GM18519 (cell line): Measurements from ENCODE around the gene FPGS.
"Not testable (repeated sequence)": the region's sequence is repeated elsewhere in the genome, so short reads cannot be mapped to it uniquely, and the experiment has no call there.

Experiments
- ATAC-seq: cut with Tn5 transposase; IDR thresholded peaks from one replicate; pipeline ENCODE4 v1.9.1; 2021; ENCODE audit warnings: mild to moderate bottlenecking, moderate library complexity; ENCODE audit not compliant: unreplicated experiment, low FRiP score

The FPGS gene, protein sequence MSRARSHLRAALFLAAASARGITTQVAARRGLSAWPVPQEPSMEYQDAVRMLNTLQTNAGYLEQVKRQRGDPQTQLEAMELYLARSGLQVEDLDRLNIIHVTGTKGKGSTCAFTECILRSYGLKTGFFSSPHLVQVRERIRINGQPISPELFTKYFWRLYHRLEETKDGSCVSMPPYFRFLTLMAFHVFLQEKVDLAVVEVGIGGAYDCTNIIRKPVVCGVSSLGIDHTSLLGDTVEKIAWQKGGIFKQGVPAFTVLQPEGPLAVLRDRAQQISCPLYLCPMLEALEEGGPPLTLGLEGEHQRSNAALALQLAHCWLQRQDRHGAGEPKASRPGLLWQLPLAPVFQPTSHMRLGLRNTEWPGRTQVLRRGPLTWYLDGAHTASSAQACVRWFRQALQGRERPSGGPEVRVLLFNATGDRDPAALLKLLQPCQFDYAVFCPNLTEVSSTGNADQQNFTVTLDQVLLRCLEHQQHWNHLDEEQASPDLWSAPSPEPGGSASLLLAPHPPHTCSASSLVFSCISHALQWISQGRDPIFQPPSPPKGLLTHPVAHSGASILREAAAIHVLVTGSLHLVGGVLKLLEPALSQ

GRCh38 chr9:127802576-127803443, at the start of gene FPGS:
Gene FPGS (plus strand): TSS chr9:127802882. CDS start chr9:127802925, 43 bp downstream.
- ATAC-seq = peak; percentile 65

DNA sequence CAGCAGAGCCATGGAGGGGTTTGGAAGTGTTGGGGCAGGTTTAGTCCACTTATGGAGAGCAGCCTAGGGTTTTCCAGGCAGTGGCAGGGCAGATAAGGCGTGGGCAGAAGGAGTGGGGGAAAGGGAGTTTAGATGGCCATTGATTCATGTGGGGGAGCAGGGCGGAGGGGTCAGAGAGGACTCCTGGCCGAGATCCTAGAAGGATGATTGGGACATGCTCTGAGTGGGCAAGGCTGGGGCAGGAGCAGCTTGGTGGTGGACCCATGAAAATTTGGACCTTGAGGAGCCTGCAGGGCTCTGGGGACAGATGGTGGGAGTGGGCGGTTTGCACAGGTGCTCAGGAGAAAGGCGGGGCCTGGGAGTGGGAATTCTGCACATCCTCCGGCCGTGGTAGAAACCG, 49.5 kb upstream of the FPGS start:
- ATAC-seq = no peak

GRCh38 chr9:127753622-127754021, 49.1 kb upstream of the FPGS start:
- ATAC-seq = no peak

DNA sequence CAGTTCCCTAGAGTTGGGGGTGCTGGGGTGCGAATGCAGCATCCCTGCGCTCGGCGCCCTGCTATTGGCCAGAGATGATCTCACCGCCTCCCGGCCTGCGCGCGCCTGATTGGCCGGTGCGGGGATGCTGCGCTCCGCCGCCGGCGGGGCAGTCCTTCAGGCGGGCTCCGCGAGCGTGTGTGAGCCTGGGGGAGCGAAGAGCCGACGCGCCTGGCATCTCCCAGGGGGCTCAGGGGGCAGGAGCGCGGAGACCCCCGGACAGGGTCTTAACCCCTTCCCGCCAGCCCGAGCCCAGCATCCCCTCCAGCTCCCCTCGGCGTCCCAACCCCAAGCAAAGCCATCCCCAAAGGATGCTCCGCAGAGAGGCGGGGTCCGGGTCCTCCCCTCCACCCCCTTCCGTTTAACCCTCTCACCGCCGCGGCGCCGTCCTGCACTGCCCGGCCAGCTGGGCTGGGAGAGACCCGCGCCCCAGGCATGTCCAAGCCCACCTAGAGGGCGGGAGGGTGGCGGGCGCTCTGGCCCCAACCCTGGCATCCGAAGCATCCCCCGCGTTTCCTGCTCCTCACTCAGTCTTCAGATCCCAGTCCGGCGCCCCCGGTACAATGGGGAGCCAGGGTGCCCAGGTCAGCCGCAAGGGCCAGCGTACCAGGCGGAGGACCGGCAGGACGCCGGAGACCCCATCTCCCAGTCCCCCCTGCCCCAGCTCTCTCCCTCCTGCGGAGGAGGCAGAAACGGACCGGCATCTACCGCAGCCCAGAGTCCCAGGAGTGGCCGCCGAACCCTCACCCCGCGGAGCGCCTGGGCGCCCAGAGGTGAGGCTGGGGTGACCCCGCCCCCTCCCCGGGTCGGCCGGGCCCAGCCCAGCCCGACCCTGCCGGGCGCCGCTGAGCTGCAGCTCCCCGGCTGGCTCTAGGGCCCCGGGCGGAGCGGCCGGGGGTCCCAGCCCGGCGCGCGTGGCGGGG, 48.3 kb upstream of the FPGS start:
- no peak for ATAC-seq

- no peak for ATAC-seq
Measured at GRCh38 chr9:127755061-127756060, 47.3 kb upstream of the FPGS start.

DNA sequence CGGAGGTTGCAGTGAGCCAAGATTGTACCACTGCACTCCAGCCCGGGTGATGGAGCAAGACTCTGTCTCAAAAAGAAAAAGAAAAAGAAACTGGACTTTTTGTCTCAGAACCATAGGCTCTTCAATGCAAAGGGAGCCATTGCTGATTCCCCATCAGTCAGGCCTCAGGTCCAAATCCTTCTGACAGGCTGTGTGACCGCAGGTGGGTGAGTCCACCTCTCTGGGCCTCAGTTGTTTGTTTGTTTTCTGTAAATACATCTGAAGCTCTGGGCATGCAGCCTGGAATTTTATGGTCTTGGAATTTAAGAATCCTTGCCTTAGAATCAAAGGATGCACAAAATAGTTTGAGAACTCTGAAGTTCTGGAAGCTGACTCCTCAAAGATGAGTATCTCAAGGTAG, 46.4 kb upstream of the FPGS start:
- ATAC-seq = no peak

DNA sequence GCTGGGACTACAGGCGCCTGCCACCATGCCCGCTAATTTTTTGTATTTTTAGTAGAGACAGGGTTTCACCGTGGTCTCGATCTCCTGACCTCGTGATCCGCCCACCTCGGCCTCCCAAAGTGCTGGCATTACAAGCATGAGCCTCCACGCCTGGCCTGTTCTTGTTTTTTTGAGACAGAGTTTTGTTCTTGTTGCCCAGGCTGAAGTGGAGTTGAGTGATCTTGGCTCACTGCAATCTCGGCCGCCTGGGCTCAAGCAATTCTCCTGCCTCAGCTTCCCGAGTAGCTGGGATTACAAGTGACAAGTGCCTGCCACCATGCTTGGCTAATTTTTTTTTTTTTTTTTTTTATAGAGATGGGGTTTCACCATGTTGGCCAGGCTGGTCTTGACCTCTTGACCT, 45.9 kb upstream of the FPGS start:
- ATAC-seq = not testable (repeated sequence)

- ATAC-seq = no peak
Measured at GRCh38 chr9:127758843-127759242, 43.8 kb upstream of the FPGS start.

- ATAC-seq = no peak
Measured at GRCh38 chr9:127761061-127761460, 41.6 kb upstream of the FPGS start.

DNA sequence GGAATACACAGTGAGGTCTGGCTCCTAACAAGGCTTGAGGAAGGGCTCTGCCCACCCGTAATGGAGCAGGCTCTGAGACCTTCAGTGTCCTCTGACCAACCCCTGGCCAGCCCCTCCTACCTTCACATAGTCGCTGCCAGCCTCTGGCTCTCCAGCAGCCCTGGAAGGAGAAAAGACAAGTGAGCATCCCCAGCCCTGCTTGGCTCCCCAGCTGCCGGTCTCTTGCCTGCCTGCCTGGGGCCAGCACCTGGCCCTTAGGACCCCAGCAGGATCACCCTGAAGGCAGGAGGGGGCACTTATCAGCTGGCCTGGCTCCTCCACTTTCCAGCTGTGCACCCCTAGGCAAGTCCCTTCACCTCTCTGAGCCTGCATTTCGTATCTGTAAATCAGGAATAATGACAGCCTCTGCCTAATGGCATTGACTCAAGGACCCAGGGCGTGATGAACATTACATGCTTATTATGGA, 41.2 kb upstream of the FPGS start:
- no peak for ATAC-seq

GRCh38 chr9:127762111-127762676, 40.5 kb upstream of the FPGS start:
- ATAC-seq = no peak

DNA sequence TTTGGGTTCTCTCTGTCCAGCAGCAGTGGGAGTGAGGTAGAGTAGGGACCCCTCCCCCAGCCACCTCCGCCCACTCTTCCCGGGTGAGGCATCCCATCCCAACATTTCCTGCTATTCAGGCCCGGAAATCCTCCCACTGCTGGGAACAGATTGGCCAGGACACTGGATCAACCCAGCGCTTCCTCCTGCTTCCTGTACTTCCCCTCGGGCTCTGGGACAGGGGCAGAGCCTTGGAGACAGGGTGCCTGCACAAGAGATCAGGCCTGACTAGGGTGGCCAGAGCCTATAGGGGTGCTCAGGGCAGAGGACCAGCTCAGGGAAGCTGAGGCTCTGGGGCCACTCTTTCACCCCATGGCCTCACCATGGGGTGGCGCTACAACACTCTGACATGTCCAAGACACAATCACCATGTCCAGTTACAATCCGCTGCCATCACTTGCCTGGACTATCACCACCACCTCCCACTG, 38.7 kb upstream of the FPGS start:
- no peak for ATAC-seq

- ATAC-seq = no peak
Measured at GRCh38 chr9:127765418-127765817, 37.3 kb upstream of the FPGS start.

GRCh38 chr9:127767410-127767809, 35.3 kb upstream of the FPGS start:
- ATAC-seq = no peak

DNA sequence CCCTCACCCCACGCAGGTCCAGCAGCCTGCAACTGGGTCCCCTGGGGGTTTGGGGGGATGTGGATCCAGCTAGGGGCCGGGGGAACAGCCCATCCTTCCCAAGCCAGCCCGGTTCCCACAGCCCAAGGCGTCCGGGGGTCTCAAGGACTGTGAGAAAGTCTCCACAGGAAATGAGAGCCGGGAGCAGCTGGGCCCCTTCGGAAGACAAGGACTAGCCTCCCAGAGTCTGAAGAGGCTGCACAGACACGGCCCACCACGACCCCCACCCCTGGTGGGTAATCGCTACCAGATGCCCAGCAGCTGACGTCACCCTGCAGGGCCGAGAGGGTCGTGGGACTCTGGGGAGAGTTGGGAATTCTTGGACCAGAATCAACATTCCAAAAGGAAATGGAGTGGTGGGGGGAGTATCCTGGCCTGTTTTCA, 34.8 kb upstream of the FPGS start:
- no peak for ATAC-seq

- no peak for ATAC-seq
Measured at GRCh38 chr9:127768698-127769097, 34.0 kb upstream of the FPGS start.

- ATAC-seq = no peak
Measured at GRCh38 chr9:127769101-127769500, 33.6 kb upstream of the FPGS start.

DNA sequence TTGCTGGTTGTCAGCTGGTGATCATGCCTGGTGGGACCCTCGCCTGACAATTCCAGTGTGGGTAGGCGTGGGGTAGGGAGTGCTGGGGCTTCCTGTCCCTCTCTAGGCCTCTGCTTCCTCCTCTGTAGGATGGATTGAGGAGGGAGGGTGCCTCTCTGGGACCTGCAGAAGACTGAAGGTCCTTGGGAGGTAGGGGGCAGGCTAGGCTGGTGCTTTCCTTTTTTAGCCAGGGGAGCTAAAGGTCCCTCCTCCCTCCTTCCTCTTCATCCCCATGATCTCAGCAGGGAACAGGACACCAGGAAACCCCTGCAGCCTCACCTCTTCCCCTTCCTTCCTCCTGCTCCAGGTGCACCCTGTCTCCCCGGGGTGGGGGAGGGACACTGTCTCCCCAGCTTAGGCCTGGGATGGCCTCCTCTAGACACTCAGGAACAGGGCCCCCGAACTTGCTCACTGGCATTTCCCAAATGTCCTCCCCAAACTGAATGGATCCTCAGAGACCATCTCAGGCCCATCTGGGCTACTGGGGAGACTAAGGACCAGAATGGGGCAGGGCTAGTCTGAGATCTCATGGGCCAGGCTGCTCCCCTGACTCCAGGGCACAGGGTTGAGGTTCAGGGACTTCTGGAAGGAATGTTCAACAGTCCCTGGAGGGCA, 32.6 kb upstream of the FPGS start:
- ATAC-seq = no peak
